ENCODE results near the gene RPGRIP1L.

The RPGRIP1L gene

DNA sequence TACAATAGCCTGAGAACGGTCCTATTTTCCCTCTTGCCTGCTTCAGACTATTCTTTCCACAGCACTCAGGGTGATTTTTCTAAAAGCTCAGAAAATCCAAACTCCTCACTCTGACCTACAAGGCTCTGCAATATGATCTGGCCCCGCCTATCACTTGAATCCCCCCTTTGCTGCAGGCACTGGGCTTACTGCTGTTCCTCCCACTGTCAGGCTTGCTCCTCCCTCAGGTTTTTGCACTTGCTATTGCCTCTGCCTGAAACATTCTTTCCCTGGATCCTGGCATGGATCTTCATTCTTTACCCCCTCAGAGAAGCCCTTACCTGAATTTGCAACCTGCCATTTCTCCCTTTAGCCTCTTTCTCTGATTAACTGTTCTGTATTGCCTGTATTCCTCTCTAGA is 52.3 kb downstream of the RPGRIP1L start:
- no peak for DNase-seq (ENCODE audit: low spot score)

DNA sequence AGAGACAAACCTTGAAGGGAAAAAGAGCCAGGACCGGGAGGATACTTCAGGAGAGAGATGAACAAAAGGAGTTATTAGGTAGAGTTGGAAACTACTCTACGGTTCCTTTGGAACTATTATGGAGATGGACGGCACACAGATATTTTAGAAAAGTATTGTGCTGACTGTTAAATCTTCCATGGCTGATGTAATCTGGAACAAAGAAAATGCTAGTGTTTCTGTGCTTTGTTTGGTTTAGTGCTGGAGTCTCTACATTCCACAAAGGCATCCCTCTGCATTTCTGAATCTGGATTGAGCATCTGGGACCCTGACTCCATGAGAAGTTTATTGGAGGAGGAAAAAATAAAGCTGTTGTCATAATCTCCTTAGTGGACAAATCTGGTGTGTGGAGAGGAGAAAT is 57.2 kb downstream of the RPGRIP1L start:
- DNase-seq (ENCODE audit: low spot score) = no peak

DNA sequence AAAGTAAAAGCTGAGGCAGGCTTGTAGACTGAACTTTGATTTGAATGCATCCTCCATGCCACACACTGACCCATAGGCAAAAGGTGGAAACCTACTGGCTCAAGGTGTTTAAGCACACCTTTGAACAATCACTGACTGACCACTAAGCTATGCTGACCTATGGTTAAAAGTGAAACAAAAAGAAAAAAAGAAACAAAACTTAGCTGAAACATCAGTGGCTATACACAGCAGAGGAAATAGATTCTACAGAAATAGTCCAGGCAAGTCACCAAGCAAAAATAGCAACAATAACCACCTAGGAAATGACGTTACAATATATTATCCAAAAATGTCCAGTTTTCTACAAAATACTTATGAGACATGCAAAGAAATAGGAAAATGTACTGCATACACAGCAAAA is 60.2 kb downstream of the RPGRIP1L start:
- no peak for DNase-seq (ENCODE audit: low spot score)

DNA sequence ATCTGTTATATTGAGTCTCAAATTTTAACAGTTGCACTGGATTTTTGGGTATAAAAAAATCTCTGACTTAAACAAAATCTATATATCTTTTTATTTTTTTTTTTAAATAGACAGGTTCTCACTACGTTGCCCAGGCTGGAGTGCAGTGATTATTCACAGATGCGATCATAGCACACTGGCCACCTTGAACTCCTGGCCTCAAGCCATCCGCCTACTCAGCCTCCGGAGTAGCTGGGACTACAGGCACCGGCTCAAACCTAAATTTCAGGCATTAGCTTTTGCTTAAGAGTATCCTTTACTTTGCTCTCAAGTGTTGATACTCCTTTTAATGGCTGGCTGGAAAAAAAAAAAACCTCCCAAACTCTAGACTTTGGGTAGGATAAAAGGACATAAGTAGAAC is 61.6 kb downstream of the RPGRIP1L start:
- DNase-seq (ENCODE audit: low spot score) = no peak

DNA sequence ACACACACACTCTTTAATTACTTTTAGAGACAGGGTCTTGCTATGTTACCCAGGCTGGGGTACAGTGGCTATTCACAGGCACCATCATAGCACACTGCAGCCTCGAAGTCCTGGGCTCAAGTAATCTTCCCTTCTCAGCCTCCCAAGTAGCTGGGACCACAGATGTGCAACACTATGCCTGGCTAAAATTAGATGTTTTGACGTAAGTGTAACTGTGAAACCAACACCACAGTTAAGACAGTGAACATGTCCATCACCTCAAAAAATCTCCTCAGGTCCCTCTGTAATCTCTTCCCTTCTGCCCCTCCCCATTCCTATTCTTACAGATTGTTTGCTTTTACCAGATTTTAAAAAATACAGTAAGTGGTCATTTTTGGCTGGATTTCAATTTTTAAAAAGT is 66.7 kb downstream of the RPGRIP1L start:
- no peak for DNase-seq (ENCODE audit: low spot score)

DNA sequence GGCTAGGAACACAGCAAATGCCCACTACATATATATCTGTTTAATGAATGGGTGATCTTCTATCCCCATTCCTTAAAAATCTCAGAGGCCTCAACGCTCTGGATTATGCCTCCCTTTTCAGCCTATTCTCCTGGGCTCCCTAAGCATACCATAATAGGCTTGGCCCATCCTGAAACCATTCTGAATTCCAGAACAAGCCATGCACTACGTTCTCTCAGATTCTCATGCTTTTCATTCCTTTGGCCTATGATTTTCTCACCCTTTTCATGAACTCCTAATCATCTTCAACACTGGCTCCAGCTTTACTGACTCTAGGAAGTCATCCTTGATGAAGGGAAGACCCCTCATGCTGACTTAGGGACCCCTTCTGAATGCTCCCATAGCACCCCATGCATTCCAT is 71.1 kb downstream of the RPGRIP1L start:
- no peak for DNase-seq (ENCODE audit: low spot score)

DNA sequence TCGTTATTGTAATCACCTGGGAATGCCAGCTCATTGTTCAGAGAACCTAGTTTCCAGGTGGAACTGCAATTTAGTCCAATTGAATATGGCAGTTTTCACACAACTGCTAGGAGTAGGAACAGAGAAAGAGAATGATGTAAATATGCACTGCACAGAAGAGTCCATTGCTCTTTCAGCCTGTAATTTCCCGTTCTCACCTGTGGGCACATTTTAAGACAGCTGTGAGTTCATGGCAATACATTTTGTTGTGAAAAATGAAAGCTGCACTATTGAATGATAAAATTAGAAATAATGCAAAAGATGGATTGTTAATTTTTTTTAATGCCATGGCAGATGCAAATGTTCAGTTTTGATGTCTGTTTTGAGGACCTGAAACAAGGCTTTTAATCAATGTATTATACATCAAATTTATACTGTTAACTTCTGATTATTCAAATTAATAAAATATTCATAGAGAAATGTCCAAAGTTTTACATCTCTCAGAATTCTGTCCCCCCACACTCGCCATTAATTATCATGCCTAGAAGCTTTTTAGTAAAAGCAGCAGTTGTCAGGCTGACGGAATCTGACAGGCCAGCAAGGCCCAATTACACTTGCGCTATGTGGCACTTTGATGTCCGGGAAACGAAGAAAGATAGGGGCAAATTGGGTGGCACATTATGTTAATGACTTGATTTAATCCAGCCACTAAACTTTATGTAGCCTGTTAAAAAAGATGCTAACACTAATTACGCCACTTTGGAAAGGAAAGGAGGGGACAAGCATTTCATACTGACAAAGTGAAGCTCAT is 72.2 kb downstream of the RPGRIP1L start:
- DNase-seq (ENCODE audit: low spot score) = no peak

DNA sequence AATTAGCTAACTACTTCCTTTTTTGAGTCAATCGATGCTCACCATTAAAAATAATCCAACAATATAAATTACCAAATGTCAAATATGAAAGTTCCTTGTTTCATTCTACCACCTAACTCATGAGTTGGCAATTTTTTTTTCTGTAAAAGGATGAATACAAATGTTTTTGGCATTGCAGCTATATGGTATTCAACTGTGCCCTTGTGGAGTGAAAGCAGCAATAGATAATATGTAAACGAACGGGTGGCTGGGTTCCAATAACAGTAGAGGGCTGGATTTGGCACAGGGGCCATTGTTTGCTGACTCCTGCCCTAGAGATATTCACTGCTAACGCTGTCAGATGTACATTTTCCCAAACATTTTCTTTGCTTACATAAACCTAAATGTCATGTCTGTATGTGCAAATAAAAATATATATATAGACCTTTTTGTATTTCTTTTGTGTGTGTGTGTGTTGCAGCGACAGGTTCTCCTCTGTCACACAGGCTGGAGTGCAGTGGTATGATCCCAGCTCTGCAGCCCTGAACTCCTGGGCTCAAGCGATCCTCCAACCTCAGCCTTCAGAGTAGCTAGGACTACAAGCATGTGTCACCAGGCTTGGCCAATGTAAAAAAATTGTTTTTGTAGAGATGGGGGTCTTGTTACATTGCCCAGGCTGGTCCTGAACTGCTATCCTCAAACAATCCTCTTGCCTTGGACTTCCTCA is 73.9 kb downstream of the RPGRIP1L start:
- no peak for DNase-seq (ENCODE audit: low spot score)

DNA sequence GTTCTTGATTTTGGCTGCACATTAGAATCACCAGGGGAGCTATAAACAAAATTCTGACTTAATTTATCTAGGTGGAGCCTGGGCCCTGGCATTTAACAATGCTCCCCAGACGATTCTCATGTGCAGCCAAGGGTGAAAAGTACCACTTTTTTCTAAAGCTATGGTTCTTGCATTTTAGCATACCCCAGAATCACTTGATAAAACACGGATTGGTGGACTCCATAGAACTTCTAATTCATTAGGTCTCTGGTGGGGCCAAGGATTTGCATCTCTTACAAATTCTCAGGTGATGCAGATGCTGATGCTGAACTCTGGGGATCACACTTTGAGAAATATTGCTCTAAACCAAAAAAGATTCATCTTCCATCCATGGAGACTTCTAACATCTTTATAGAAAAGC is 74.5 kb downstream of the RPGRIP1L start:
- DNase-seq (ENCODE audit: low spot score) = no peak

DNA sequence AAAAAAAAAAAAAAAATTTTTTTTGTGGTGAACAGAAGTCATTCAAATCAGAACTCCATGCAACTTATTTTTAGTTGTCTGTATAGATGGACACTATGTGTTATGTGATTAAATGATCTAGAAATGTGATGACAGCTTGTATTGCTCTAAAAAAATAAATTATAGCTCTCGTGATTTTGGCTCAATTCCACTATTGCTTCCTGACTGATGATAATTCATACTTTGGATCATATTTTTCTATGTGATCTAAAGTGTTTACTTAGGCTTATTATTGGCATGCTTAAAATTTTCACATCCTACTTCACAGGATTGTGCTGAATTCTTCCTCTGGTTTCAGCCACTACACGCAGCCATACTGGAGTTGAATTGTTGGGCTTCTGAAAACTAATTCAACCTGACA is 76.8 kb downstream of the RPGRIP1L start:
- no peak for DNase-seq (ENCODE audit: low spot score)

DNA sequence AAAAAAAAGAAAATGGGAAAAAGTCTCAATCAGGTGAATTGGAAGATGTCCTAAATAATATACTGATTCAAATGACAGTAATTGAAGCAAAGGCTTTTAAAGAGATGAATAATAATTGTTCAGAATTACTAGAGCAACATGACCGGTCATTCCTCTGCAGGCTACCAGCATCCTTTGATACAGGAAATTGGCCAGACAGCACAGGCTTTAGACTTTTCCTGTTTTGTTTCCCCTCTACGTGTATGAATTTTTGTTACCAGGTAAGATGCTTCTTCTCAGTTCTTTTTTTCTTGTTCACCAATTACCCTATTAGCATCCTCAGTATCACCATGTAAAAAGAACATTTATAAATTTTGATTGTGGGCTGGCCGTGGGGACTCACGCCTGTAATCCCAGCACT is 77.5 kb downstream of the RPGRIP1L start:
- no peak for DNase-seq (ENCODE audit: low spot score)

DNA sequence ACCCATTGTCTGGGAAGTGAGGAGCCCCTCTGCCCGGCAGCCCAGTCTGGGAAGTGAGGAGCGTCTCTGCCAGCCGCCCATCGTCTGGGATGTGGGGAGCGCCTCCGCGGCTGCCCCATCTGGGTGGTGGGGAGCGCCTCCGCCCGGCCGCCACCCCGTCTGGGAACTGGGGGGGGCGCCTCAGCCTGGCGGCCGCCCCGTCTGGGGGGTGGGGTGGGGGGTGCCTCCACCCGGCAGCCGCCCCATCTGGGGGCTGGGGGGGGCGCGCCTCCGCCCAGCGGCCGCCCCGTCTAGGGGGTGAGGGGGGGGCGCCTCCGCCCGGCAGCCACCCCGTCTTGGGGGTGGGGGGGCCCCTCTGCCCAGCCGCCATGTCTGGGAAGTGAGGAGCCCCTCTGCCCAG is 78.4 kb downstream of the RPGRIP1L start:
- no peak for DNase-seq (ENCODE audit: low spot score)

DNA sequence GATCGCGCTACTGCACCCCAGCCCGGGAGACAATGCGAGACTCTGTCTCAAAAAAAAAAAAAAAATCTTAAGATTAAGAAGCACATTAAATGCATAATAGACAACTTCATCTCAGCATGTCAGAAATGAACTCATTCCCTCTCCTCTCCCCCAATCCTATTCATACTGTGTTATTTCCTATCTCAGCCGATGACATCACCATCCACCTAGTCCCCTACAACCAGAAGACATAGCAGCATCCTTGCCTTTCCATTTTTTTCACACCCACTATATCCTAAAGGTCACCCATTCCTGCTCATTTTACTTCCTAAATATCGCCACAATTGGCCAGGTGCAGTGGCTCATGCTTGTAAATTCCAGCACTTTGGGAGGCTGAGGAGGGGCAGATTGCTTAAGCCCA is 81.3 kb downstream of the RPGRIP1L start:
- DNase-seq (ENCODE audit: low spot score) = no peak

DNA sequence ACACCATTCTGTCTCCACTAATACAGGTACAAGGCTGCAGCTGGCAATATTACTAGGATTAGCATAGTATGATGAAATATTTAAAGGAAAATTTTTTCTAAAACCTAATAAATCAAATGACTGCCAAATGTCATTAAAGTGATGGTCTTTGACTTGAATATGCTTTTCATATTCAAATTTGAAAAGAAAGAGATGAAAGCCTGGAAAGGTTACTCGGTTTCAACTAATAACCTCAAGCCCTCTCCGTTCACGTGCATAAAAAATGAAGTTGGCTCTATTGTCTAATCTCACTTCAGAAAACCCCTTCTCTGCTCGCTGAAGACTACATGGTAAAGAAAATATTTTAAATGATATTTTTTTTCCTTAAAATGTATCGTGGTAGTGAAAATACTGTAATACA is 83.2 kb downstream of the RPGRIP1L start:
- no peak for DNase-seq (ENCODE audit: low spot score)

DNA sequence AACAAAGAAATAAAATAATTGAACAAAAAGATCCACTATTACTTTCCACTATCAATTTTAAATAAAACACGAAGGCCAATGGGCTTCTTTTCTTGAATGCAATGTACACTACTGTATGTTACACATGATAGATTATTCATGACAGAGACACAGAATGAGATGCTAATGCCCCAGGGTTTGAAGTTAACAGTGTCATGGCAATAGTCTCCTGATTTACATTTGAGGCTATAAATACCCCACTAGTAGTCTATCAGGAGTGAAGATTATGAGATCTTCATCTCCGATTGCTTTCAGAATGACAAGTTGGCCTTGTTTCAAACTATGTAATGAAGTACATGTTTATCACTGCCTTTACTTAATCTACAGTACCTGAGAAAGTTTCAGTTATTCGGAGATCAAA is 84.4 kb downstream of the RPGRIP1L start:
- DNase-seq (ENCODE audit: low spot score) = no peak

DNA sequence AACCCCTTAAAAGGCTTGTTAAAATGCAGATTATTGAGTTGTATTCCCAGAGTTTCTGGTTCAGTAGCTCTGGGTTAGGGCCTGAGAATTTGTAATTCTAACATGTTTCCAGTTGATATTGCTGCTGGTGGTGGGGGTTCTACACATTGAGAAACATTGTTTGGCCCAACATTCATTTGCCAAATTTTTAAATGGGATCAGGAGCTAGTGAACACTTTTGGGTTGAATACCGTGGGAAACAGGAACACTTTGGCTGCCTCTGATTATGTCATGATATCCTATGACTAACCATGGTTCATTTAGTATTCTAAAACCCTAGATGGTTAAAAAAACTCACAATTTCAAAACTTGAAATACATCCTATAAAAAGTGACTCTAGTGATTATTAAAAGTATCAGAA is 89.3 kb downstream of the RPGRIP1L start:
- DNase-seq (ENCODE audit: low spot score) = no peak

DNA sequence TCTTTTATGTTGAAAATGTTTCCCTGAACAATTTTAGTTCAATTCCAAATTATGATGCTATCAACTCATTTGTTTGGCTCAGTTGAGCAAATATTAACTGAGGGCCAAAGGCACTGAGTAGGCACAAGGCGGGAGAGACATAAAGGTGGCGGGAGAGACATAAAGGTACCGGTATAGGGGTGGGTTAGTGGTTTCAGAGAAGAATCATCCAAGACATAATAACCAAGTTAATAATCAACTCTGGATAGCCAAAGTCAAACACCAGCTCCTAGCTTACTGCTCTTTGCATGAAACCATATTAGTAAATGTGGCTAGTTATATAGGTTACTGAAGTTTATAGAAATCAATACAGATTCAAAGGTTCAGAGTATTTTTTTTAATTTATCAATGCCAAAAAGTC is 91.7 kb downstream of the RPGRIP1L start:
- DNase-seq (ENCODE audit: low spot score) = no peak

DNA sequence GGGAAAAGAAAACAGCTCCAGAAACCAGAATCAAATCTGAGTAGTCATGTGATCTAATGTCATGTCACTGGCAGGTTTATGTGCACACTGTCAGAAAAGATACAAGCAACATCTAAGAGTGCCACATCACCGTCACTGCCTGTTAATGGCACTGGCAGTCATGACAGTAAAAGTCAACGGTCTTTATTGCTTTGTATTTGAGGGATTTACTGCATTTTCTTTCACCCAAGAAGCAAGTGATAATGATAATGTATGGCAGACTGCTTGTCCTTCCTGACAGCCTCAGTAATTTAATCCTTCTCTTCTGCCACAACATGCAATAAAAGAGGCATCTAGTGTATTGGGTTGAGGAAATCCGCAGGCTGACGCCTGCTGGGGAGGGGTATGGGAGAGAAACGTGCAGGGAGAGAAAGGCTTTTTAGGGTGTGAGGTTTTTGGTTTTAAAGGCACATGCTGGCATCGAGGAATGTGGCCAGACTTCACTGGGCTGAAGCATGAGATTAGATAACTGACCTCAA is 92.4 kb downstream of the RPGRIP1L start:
- no peak for DNase-seq (ENCODE audit: low spot score)

DNA sequence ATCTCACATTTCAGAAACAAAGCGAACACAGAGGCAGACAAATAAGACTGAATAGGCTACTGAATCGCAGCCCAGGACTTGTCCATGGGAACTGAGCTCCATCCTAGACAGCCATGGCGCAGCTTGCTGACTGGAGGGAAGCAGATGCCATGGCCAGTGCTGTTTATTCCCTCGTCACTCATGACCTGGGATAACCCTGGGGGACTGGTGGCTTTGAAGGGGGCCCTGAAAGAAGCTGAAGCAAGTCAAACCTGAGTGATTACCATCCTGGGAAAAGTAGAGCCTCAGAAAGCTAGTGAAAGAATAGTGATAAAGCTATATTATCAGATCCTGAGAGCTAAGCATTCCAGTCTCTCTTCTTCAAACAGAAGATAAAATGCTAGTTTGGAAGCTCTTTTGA is 94.1 kb downstream of the RPGRIP1L start:
- no peak for DNase-seq (ENCODE audit: low spot score)

DNA sequence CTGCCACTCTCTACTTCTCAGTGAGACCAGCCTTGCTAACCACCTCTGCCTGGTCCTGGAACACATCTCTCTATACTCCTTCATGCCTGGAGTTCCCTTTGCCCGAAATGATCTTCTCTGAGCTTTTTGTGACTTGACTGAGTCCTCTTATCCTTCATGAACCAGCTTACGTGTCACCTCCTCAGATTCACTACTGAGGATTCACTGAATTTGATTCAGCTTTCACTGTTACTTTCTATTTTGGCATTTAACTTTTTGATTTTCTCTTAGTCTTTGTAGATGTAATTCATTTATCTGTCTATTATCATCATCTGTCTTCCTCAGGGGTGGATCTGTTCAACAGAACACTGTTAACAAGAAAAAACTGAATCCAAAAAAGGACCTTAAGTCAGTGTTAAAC is 95.6 kb downstream of the RPGRIP1L start:
- DNase-seq (ENCODE audit: low spot score) = no peak

DNA sequence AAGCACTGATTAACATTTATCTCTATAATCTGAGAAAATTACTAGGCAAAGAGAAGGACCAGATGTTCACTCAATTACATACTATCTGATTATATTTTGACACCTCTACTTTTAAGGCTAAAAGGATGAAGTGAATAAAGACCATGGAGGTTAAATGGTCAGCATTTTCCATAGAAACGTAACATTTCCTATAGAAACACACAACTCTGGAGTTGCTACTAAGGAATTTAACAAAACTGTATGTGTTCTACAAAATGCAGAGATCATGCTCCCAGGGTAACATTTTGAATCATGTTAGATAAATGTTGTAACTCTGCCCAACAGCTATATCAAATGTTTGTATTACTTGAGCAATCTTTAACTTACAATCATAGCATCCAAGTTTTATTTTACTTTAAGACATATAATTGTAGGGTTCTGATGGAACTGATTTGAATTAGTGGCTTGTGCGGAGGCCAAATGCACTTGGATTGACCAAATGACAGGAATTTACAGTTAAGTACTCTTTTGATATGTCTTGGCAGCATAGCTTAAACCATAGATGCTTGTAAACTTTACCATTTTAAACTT is 97.7 kb downstream of the RPGRIP1L start:
- no peak for DNase-seq (ENCODE audit: low spot score)

DNA sequence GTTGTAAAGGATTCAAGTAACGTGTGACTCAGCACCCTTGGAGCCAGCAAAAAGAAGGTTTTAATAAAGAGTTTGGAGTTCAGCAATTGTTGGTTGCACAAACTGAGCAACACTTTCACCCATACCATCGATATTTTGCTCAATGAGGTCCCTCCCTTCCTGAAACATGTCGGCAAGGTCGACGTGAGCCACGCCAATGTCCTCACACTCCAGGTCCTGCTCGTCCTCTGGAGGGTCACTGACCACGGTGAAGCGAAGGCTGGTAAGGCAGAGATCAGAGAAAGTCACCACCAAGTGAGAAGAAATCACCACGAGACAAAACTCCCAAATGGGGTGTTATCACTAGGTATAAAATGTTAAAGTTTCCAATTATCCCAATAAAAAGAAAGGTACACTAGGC is 98.3 kb downstream of the RPGRIP1L start:
- no peak for DNase-seq (ENCODE audit: low spot score)

DNA sequence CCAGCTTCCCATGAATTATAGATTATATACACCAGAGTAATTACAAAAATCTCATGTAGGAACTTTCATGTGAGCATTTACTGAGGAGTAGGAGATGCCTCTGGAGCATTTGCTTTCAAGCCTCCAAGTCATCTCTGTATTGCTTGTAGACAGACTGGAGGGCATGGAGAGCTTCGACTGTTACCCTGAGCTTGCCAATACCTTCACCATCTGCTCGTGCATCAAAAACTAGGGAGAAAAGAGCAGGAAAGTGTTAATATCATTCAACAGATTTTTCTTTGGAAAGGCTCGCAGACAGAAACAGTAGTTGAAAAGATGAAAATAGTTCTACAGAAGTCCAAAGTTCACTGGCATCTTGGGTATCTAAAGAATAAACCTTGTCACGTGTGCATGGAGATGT is 101.7 kb downstream of the RPGRIP1L start:
- DNase-seq (ENCODE audit: low spot score) = no peak

All from GM03348 (cell line).